22Rv1 (cell line): ENCODE results near the gene SH3TC2.

Source experiments
- ZFX ChIP-seq: fragments of 450-650 bp; IDR thresholded peaks from 2 replicates; pipeline ENCODE4 v1.6.1; 2017; ENCODE audit warnings: antibody characterized with exemption, borderline replicate concordance
- TF ChIP-seq, protein P1 (sequence below): fragments of 450-650 bp; IDR thresholded peaks from 2 replicates; pipeline ENCODE4 v1.5.1; 2017; ENCODE audit warnings: mild to moderate bottlenecking

DNA sequence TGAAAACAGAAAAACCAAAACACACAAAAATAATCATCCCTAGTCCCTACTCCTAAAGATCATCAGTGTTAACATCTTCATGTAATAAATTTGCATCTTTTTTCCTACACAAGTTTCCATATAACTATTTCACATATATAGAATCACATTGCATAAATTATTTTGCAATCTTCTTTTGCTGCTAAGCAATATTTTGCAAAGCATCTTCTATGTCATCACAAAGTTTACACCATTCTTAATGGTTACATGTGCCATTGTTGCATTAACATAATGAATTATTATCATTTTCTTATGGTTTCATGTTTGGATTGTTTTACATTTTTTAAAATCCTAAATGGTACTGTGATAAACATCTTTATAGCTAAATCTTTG, 17.8 kb downstream of the SH3TC2 start:
- TF ChIP-seq, protein P1, sequence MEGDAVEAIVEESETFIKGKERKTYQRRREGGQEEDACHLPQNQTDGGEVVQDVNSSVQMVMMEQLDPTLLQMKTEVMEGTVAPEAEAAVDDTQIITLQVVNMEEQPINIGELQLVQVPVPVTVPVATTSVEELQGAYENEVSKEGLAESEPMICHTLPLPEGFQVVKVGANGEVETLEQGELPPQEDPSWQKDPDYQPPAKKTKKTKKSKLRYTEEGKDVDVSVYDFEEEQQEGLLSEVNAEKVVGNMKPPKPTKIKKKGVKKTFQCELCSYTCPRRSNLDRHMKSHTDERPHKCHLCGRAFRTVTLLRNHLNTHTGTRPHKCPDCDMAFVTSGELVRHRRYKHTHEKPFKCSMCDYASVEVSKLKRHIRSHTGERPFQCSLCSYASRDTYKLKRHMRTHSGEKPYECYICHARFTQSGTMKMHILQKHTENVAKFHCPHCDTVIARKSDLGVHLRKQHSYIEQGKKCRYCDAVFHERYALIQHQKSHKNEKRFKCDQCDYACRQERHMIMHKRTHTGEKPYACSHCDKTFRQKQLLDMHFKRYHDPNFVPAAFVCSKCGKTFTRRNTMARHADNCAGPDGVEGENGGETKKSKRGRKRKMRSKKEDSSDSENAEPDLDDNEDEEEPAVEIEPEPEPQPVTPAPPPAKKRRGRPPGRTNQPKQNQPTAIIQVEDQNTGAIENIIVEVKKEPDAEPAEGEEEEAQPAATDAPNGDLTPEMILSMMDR = no peak
- no peak for TF ChIP-seq ZFX
